ENCODE measurements around the gene PRSS58. TPM values are rescaled to one million over a fixed set of nuclear protein-coding genes. Genes with fewer than 3 reads are reported as not detected.

The PRSS58 gene
- total RNA-seq, 1 experiment from 2014 or later: not detected

GRCh38 chr7:142298627-142299026 is 40.8 kb upstream of the PRSS58 start:
- Mint-ChIP-seq H3K27ac (ENCODE audit: low read depth, unreplicated experiment) (no peak overlapping the region), H3K4me3 (ENCODE audit: unreplicated experiment) (no peak overlapping the region), H3K36me3 (ENCODE audit: insufficient read depth, unreplicated experiment) (no peaks in the 10 kb centered on the region), H3K4me1 (ENCODE audit: insufficient read depth, unreplicated experiment) (no peaks in the 10 kb centered on the region), H3K9me3 (ENCODE audit: unreplicated experiment) (no peaks in the 10 kb centered on the region), H3K27me3 (ENCODE audit: insufficient read depth, unreplicated experiment) (peaks cover 35% of the 10 kb centered on the region)
- CTCF ChIA-PET: interaction anchor here (0.8 to 1.1 kb wide), 4 partner anchors 60 to 324 kb away, joined by 3 read pairs; no protein-coding TSS in a partner anchor
- DNase-seq (ENCODE audit: unreplicated experiment): no peak
- intact Hi-C loops (cut with micrococcal nuclease): no loop called here
- no peak for TF ChIP-seq CTCF (IDR thresholded peaks at IDR 0.05; ENCODE audit: unreplicated experiment)
- POLR2A ChIA-PET: interaction anchor here (0.6 kb wide), 2 partner anchors 267 to 329 kb away, joined by 3 to 4 read pairs; no protein-coding TSS in a partner anchor
- no TSS peak for BruUV-seq (replicated peaks)

GRCh38 chr7:142298009-142298408 is 40.2 kb upstream of the PRSS58 start:
- H3K27me3 Mint-ChIP-seq (ENCODE audit: insufficient read depth, unreplicated experiment): peaks cover 35% of the 10 kb centered on the region
- H3K27ac Mint-ChIP-seq (ENCODE audit: low read depth, unreplicated experiment): no peak overlapping the region
- intact Hi-C loops (cut with micrococcal nuclease): no loop called here
- peak; percentile 48 for DNase-seq (ENCODE audit: unreplicated experiment)
- BruUV-seq (replicated peaks): no TSS peak
- no peaks in the 10 kb centered on the region for H3K4me1 Mint-ChIP-seq (ENCODE audit: insufficient read depth, unreplicated experiment)
- peak; percentile 25 for TF ChIP-seq CTCF (IDR thresholded peaks at IDR 0.05; ENCODE audit: unreplicated experiment)
- CTCF ChIA-PET: interaction anchor here (0.8 to 0.9 kb wide), 2 partner anchors 89 to 323 kb away, joined by 3 read pairs; no protein-coding TSS in a partner anchor
- no peaks in the 10 kb centered on the region for H3K9me3 Mint-ChIP-seq (ENCODE audit: unreplicated experiment)
- no peaks in the 10 kb centered on the region for H3K36me3 Mint-ChIP-seq (ENCODE audit: insufficient read depth, unreplicated experiment)
- POLR2A ChIA-PET: interaction anchor here (0.6 kb wide), 2 partner anchors 266 to 329 kb away, joined by 3 to 4 read pairs; no protein-coding TSS in a partner anchor
- no peak overlapping the region for H3K4me3 Mint-ChIP-seq (ENCODE audit: unreplicated experiment)

- intact Hi-C loops (cut with micrococcal nuclease): no loop called here
- CTCF ChIA-PET: interaction anchor here (1.1 kb wide), 1 partner anchor 21 kb away, joined by 4 read pairs; no protein-coding TSS in a partner anchor
- Mint-ChIP-seq H3K4me1 (ENCODE audit: insufficient read depth, unreplicated experiment) (no peaks in the 10 kb centered on the region), H3K9me3 (ENCODE audit: unreplicated experiment) (peaks cover 9% of the 10 kb centered on the region), H3K36me3 (ENCODE audit: insufficient read depth, unreplicated experiment) (no peaks in the 10 kb centered on the region), H3K27me3 (ENCODE audit: insufficient read depth, unreplicated experiment) (peaks cover 48% of the 10 kb centered on the region), H3K27ac (ENCODE audit: low read depth, unreplicated experiment) (no peak overlapping the region), H3K4me3 (ENCODE audit: unreplicated experiment) (no peak overlapping the region)
- no peak for TF ChIP-seq CTCF (IDR thresholded peaks at IDR 0.05; ENCODE audit: unreplicated experiment)
- POLR2A ChIA-PET: no interaction called here
- BruUV-seq (replicated peaks): no TSS peak
- DNase-seq (ENCODE audit: unreplicated experiment): no peak
Observed at GRCh38 chr7:142280263-142280662, 22.4 kb upstream of the PRSS58 start.

- Mint-ChIP-seq H3K4me1 (ENCODE audit: insufficient read depth, unreplicated experiment) (no peaks in the 10 kb centered on the region), H3K4me3 (ENCODE audit: unreplicated experiment) (no peak overlapping the region), H3K9me3 (ENCODE audit: unreplicated experiment) (peaks cover 13% of the 10 kb centered on the region), H3K36me3 (ENCODE audit: insufficient read depth, unreplicated experiment) (no peaks in the 10 kb centered on the region), H3K27me3 (ENCODE audit: insufficient read depth, unreplicated experiment) (peaks cover 48% of the 10 kb centered on the region), H3K27ac (ENCODE audit: low read depth, unreplicated experiment) (no peak overlapping the region)
- BruUV-seq (replicated peaks): no TSS peak
- CTCF ChIA-PET: interaction anchor here (1.1 kb wide), 1 partner anchor 22 kb away, joined by 4 read pairs; no protein-coding TSS in a partner anchor
- intact Hi-C loops (cut with micrococcal nuclease): no loop called here
- DNase-seq (ENCODE audit: unreplicated experiment): no peak
- POLR2A ChIA-PET: no interaction called here
- TF ChIP-seq CTCF (IDR thresholded peaks at IDR 0.05; ENCODE audit: unreplicated experiment): no peak
Observed at GRCh38 chr7:142279601-142280000, 21.7 kb upstream of the PRSS58 start.

All from MCF 10A (cell line).